Measurements from ENCODE around the gene POP7.
"Not testable (repeated sequence)": the region's sequence is repeated elsewhere in the genome, so short reads cannot be mapped to it uniquely, and the experiment has no call there.

Gene POP7

GRCh38 chr7:100686822-100687211, 19.1 kb upstream of the POP7 start:
- intact Hi-C loops (cut with DNase I): loop anchor here (10.0 kb wide), 1 partner anchor 212 kb away; the partner anchor contains the start of gene TSC22D4
- no peak for DNase-seq

- DNase-seq: peak in 1 of 42 donors; percentile 2
- intact Hi-C loops (cut with DNase I): loop anchor here (10.0 kb wide), 1 partner anchor 212 kb away; the partner anchor contains the start of gene TSC22D4
Measured at GRCh38 chr7:100687261-100687660, 18.7 kb upstream of the POP7 start.

DNA sequence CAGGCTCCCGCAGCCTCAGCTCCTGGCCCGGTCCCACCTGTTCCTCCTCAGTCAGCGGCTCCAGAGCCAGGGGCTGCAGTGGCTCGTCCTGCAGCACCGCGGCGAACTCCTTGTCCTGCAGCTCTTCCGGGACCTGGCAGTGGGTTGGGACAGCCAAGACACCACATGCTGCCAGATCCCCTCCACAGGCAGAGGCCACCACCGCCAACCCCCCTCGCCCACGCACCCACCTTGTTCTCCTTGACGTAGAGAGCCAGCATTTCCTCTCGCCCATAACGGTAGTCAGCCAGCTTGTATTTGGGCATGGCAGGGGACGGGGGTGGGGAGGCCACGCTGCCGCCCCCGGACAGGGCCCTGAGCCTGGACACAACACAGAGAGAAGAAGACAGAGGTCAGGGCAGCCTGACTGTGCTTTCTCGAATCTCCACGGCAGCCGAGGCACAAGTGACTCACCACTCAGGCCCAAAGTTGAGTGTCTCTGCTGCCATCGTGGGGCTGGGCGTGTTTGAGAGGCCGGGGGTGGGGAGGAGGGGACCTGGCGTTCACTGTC, 18.1 kb upstream of the POP7 start:
- intact Hi-C loops (cut with DNase I): loop anchor here (10.0 kb wide), 1 partner anchor 213 kb away; the partner anchor contains the start of gene TSC22D4
- peak in 1 of 42 donors; percentile 9 for DNase-seq

DNA sequence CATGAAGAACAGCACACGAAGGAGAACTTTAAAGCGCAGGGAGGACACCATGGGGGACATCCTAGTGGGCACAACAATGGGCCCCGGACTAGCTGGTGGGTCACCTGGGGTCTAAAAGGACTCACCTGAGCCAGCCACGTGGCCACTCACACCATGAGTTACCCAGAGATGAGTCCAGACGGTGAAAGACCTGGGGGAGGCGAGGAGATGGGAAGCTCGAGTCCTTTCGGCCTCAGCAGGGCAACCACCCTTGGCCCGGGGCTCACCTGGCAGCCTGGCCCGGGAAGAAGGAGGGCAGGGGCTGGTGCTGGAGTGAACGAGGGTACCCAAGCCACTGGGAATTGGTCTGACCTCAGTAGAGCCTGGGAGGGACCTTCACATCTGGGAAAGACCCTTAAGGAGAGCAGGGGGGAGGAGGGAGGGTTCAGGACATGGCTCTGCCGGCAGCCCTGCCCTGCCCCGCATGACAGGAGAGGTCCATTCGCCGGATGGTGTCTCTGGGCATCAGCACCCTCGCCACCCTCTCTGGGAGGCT, 17.5 kb upstream of the POP7 start:
- DNase-seq: no peak
- intact Hi-C loops (cut with DNase I): loop anchor here (10.0 kb wide), 1 partner anchor 214 kb away; the partner anchor contains the start of gene TSC22D4

DNA sequence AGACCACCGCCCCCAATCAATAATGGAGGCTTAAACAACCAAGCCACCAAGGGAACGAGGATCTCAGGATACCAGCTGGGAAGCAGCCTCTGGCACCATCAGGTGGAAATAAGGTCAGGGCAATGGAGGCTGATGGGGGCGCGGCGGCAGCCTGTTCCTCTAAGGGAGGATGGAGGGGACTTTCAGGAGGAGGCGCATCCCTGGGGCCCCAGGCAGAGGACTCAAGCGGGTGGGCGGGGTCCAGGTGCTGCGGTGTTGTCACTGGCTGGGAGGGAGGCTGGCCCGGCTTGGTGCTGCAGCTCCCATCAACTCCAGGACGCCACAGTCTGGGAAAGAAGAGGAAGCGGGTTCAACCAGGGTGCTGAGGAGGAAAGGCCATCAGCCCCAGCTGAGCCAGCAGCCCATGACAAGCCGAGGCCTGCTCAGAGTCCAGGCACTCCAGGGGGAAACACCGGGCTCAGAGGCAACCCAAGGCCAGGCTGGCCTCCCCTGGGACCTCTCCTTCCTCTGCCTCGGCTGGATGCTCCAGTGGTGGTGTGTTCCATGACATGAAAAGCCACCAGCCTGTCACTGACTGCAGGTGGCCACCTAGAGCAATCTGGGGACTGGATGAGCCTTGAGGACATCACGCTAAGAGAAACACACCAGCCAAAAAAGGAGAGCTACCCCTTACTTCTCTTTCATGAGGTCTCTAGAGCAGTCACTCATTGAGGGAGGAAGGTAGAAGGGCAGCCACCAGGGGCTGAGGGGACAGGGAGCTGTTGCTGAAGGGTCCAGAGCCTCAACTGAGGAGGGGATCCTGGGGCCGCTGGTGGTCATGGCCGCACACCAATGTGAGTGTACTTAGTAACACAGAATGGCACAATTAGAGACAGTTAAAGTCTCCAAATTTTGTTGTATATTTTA, 16.4 kb upstream of the POP7 start:
- intact Hi-C loops (cut with DNase I): loop anchor here (10.0 kb wide), 1 partner anchor 215 kb away; the partner anchor contains the start of gene TSC22D4

DNA sequence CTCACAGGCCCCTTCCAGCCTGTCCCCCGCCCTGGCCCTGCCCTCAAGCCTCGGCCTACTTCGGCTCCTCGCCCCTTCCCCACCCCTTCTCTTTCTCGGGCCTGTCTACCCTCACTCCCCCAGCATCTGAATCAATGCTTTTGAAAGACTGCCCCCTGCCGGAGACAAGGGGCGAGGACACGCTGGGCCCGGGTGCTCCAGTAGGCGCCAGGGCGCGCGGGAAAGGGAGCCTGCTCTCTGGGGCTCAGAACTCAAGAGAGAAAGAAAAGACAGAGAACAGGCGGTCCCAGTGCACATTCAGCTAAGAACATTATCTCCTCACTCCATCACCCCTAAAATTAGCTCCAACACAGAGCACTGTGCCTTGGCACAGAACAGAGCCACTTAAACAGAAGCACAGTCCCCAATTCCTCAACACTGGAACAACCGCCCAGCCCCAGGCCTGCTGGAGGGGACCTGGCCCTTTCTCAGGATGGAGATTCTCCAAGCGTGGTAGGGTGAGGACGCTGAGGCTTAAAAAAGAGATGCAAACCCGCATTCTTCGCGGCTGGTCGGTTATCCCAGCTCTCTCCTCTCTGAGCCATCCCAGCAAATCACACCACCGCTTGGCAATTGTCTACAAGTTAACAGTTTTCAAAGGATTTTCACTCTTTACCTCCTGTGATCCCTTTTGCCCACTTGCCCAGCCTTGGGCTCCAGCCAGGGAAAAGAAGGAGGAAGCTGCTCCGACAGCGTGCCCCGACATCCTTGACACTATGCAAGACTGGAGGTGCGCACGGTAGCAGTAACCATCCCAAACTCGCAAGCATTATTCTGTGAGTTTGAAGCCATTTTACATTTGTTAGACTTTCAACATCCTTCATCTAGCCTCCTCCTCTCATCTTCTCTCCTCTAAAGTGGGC, 14.0 kb upstream of the POP7 start:
- intact Hi-C loops (cut with DNase I): no loop called here

More for the DNA sequence above, 16.4 kb upstream of the POP7 start:
- peak in 1 of 42 donors; percentile 24 for DNase-seq

GRCh38 chr7:100692578-100692961, 13.4 kb upstream of the POP7 start:
- intact Hi-C loops (cut with DNase I): no loop called here
- peak in 2 of 42 donors; percentile 2 to 3 for DNase-seq

More for the DNA sequence above, 14.0 kb upstream of the POP7 start:
- DNase-seq: peak in 41 of 42 donors; percentile 66 to 94 (median 87)

DNA sequence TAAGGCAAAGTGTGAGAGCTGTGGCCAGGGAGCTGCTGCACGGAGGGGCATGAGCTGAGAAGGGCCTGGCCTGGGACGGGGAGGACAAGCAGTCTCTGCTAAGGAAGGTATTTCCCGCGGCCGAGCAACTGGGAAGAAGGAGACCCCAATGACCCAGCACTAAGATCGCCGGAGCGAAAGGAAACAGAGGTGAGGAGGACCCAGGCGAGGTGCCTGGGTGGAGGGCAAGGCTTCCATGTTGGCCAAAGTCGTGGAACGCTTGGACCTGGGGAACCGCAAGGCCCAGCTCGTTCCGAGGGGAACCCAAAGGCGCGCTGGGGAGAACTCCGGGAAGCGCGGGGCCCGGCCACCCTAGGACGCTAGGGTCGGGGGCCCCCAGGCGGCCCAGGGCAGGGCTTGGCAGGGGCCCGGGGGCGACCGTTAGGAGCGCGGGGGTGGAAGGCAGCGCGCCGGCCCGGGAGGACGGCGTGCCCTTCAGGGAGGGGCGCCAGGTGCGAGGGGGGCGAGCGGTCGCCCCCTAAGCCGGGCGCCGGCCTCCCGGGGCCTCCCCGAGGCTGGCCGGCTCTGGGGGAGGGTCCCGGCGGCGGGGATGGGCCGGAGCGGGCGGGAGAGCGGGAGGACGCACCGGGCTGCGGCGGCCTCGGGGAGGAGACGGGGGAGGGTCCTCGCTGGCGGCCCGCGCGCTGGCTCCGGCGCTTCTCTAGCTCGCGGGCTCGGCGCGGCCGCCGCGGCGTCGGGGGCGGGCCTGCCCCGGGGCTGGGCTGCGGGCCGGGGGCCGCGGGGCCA, 12.4 kb upstream of the POP7 start:
- peak in 7 of 42 donors; percentile 6 to 34 (median 16) for DNase-seq
- intact Hi-C loops (cut with DNase I): no loop called here

DNA sequence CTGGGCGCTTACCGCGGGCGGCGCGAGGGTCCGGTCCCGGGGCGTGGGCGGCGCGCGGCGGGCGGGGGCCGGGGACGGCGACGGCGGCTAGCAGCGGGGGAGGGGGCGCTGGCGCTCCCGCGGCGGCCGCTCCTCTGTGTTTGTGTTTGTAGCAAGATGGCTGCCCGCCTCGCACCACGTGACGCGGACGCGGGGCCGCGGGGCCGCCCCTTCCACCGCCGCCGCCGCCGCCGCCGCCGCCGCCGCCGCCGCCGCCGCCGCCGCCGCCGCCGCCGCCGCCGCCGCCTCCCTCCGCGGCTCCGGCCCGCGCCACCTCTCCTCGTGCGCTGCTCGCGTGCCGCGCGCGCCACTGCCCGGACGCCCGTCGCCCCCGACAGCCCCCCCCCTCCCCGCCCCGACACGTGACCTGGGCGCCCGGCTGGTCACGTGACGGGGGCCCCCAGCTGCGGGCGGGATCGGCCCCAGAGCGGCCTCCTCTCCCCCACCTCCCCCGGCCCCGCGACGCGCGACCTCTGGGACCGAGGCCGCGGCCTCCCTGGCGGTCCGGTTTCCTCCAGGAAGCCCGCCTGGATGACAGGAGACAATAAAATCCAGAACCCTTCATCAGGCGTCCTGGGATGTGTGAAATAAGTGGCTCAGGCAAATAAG, 11.7 kb upstream of the POP7 start, which contains the start of gene GIGYF1:
Gene GIGYF1, minus strand, starts transcription at position 153 of the 648 bp plus-strand sequence. CDS start 6,012 bp downstream, outside the sequence.
- intact Hi-C loops (cut with DNase I): no loop called here
- DNase-seq: peak in 38 of 42 donors; percentile 66 to 90 (median 80)

GRCh38 chr7:100696123-100696521, 9.8 kb upstream of the POP7 start:
- no peak for DNase-seq
- intact Hi-C loops (cut with DNase I): no loop called here

- intact Hi-C loops (cut with DNase I): no loop called here
- DNase-seq: no peak
Measured at GRCh38 chr7:100699018-100699417, 6.9 kb upstream of the POP7 start.

DNA sequence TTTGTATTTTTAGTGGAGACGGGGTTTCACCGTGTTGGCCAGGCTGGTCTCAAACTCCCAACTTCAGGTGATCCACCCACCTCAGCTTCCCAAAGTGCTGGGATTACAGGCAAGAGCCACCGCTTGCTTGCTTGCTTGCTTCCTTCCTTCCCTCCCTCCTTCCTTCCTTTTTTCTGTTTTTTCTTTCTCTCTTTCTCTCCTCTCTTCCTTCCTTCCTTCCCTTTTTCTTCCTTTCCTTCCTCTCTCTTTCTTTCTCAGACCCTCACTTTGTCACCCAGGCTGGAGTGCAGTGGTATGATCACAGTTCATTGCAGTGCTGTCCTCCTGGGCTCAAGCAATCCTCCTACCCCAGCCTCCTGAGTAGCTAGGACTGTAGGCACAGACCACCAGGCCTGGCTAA, 4.8 kb upstream of the POP7 start:
- DNase-seq: not testable (repeated sequence)

DNA sequence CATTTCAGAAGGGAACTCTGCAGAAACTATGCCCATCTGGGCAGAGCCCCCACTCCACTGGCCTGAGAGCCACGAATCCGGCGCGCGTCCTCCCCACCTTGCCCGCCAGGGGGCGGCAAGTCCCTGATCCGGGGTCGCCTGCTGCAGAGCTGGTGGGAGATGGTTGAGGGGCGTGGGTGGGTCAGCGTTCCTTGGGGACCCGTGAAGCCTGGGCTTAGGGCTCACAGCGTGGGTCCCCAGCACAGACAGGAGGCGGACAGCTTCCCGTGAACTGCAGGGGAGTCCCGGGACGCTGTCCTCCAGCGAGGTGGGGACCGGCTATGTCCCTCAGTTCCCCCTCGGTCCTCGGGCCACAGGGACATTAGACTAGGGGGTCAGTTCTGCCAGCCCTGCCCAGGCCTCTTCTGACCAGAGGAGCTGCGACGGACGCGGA, 585 bp upstream of the POP7 start:
- DNase-seq: peak; percentile 63 to 92 (median 82)
- intact Hi-C loops (cut with DNase I): loop anchor here (5.0 kb wide), 1 partner anchor 147 kb away; the partner anchor contains the start of gene SLC12A9

More for the DNA sequence above, 4.8 kb upstream of the POP7 start:
- intact Hi-C loops (cut with DNase I): not testable (repeated sequence)

- intact Hi-C loops (cut with DNase I): loop anchor here (5.0 kb wide), 1 partner anchor 146 kb away; the partner anchor contains the start of gene SLC12A9
- DNase-seq: peak in 4 of 42 donors; percentile 19 to 49 (median 40)
Measured at GRCh38 chr7:100706672-100707311, 871 bp downstream of the POP7 start.

DNA sequence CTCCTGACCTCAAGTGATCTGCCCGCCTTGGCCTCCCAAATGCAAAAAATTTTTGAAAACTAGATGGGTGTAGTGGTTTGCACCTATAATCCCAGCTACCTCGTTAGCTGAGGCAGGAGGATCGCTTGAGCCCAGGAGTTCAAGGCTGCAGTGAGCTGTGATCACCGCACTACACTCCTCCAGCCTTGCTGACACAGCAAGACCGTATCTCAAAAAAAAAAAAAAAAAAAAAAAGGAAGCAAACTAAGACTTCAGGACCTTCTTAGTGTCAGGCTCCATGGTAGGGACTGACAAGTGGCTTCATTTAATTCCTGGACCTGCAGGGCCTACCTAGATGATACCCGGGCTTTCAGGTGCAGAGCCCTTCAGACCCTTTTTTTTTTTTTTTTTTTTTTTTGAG, 2.5 kb downstream of the POP7 start:
- DNase-seq: peak in 1 of 42 donors; percentile 5
- intact Hi-C loops (cut with DNase I): loop anchor here (5.0 kb wide), 1 partner anchor 144 kb away; the partner anchor contains the start of gene SLC12A9

DNA sequence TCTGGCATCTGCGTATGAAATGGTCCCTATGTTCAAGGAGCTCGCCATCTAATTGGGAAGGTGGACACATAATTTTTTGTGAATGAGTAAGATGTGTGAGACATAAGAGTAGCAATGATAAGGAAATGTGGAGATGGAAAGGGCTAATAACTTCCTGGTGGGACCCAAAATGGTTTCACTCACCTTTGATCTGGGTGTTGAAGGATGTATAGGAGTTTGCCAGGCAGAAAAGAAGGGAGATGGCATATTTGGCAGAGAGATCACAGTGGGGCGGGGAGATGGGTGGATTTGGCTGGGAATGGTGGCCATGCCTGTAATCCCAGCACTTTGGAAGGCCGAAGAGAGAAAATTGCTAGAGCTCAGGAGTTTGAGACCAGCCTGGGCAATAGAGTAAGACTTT, 4.5 kb downstream of the POP7 start:
- no peak for DNase-seq
- intact Hi-C loops (cut with DNase I): no loop called here

Data from head of caudate nucleus (tissue), 42 donors.